ENCODE data around the gene SLC35G6. TPM values are rescaled to one million over a fixed set of nuclear protein-coding genes. Genes with fewer than 3 reads are reported as not detected.

Gene SLC35G6
- total RNA-seq, 1 donor from 2014 or later, result not detected

DNA sequence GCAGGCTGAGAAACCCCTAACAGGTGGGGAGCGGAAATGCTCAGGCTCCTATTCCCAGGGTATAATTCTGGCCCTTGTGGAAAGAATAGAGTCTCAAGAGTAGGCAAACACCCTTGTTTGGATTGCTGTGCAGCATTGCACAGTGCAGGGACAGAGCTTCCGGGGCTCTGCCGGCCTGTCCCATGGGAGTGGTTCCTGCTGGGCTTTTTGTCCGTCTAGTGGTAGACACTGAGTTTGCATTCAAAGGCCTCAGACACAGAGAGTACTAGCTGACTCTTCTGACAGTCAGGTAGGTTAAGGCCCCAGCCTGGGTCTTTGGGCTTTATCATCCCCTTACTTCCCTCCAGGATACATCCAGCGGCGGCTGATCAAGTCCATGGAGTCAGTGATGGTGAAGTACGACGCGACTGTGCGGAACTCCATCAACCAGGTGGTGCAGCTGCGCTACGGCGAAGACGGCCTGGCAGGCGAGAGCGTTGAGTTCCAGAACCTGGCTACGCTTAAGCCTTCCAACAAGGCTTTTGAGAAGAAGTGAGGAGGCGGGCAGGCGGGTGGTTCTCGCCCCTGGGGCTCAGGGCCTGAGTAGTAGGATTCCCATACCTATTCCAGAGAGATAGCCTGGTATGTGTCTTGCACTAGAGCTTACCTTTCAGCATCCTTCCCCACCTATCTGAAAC lies 21.1 kb downstream of the SLC35G6 start:
- DNase-seq (ENCODE audit: low read depth), result no peak

DNA sequence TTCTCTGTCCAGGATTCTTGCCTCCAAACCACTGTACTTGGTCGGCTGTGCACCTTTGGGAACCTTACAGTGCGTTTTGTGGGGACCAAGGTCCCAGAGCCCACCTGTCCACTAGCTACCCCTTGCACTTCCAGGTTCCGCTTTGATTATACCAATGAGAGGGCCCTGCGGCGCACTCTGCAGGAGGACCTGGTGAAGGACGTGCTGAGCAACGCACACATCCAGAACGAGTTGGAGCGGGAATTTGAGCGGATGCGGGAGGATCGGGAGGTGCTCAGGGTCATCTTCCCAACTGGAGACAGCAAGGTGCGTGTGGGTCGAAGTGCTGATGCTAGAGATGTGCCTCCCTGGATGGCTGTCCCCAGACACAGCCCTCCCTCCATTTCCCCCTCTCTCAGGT lies 21.7 kb downstream of the SLC35G6 start:
- DNase-seq (ENCODE audit: low read depth), result no peak

DNA sequence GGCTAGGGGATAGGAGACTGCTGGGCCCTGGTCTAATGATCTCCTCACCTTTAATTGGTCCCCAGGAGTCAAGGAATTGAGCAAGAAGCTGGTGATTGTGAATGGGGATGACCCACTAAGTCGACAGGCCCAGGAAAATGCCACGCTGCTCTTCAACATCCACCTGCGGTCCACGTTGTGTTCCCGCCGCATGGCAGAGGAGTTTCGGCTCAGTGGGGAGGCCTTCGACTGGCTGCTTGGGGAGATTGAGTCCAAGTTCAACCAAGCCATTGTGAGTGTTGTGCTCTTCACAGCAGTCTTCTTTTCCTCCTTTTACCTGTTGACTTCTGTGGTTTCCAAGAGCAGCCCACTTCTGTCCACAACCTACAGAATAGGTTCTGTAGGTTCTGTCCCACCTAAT lies 22.3 kb downstream of the SLC35G6 start:
- no peak for DNase-seq (ENCODE audit: low read depth)

- no peak for DNase-seq (ENCODE audit: low read depth)
Measured at GRCh38 chr17:7508145-7508544, 26.9 kb downstream of the SLC35G6 start.

DNA sequence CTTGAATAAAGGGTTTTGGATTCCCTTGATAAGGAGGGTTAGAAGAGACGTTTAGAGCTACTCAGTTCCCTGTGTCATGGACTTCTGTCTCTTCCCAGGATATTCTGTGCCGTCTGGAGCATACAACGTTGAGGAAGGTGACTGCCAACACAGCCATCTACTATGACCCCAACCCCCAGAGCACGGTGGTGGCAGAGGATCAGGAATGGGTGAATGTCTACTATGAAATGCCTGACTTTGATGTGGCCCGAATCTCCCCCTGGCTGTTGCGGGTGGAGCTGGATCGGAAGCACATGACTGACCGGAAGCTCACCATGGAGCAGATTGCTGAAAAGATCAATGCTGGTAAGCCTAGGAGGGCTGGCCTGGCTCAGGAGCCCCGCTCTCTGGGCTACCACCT lies 27.6 kb downstream of the SLC35G6 start:
- no peak for DNase-seq (ENCODE audit: low read depth)

GRCh38 chr17:7509937-7510336 lies 28.7 kb downstream of the SLC35G6 start:
- DNase-seq (ENCODE audit: low read depth), result peak; percentile 16

GRCh38 chr17:7511108-7511507 lies 29.9 kb downstream of the SLC35G6 start:
- DNase-seq (ENCODE audit: low read depth), result no peak

- no peak for DNase-seq (ENCODE audit: low read depth)
Measured at GRCh38 chr17:7512105-7512504, 30.9 kb downstream of the SLC35G6 start.

GRCh38 chr17:7512824-7513540 lies 31.7 kb downstream of the SLC35G6 start:
- DNase-seq (ENCODE audit: low read depth), result no peak

DNA sequence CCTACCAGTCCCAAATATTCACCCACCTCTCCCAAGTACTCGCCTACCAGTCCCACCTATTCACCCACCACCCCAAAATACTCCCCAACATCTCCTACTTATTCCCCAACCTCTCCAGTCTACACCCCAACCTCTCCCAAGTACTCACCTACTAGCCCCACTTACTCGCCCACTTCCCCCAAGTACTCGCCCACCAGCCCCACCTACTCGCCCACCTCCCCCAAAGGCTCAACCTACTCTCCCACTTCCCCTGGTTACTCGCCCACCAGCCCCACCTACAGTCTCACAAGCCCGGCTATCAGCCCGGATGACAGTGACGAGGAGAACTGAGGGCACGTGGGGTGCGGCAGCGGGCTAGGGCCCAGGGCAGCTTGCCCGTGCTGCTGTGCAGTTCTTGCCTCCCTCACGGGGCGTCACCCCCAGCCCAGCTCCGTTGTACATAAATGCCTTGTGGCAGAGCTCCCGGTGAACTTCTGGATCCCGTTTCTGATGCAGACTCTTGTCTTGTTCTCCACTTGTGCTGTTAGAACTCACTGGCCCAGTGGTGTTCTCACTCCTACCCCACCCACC lies 32.7 kb downstream of the SLC35G6 start:
- DNase-seq (ENCODE audit: low read depth), result no peak

GRCh38 chr17:7515911-7516610 lies 34.8 kb downstream of the SLC35G6 start:
- no peak for DNase-seq (ENCODE audit: low read depth)

GRCh38 chr17:7523033-7523432 lies 41.8 kb downstream of the SLC35G6 start:
- no peak for DNase-seq (ENCODE audit: low read depth)

GRCh38 chr17:7528842-7529241 lies 47.6 kb downstream of the SLC35G6 start:
- no peak for DNase-seq (ENCODE audit: low read depth)

DNA sequence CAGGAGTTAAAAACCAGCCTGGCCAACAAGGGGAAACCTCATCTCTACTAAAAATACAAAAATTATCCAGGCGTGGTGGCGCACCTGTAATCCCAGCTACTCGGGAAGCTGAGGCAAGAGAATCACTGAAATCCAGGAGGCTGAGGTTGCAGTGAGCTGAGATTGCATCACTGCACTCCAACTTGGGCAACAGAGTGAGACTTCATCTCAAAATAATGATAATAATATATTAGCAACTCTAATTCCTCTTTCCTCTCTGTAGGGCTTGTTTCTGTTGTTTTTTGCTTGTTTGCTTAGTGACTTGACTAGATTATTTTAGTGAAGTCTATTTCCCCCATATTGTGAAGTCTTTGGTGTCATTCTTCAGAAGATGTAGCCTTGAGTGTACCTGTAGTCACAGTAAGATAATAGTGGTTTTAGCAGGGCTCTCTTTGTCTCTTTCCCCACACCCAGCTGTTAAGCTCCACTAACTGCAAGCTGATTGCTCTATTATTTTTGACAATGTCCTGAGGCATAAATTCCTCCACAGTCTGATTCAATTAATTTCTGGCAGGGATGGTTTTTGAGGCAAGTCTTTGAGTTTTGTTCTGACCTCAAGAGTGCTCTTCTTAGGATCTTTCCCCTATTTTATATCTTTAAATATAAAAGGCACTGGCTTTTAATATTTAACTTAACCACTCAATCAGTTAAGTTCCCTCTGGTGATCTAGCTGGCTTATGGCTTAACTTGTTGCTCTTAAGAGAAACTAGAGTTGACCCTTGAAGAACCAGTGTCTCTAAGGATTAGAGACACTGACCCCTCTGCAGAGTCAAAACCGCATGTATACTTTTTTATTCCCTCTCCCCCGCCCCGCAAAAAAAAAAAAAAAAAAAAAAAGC lies 49.0 kb downstream of the SLC35G6 start:
- DNase-seq (ENCODE audit: low read depth), result no peak

Other genes with a start within 250 kb of the SLC35G6 start
- 71.0 and 80.5 TPM in 2 replicates for gene DVL2, start 246.9 kb upstream of the SLC35G6 start, total RNA-seq
- gene PHF23, start 242.0 kb upstream of the SLC35G6 start, total RNA-seq, result 52.3 and 54.7 TPM in 2 replicates
- gene GABARAP, start 239.0 kb upstream of the SLC35G6 start, total RNA-seq, result 239 and 315 TPM in 2 replicates
- gene CTDNEP1, start 229.7 kb upstream of the SLC35G6 start, total RNA-seq, result 69.1 and 88.9 TPM in 2 replicates
- gene ELP5, start 229.2 kb upstream of the SLC35G6 start, total RNA-seq, result 75.1 and 81.8 TPM in 2 replicates
- gene CLDN7, start 219.0 kb upstream of the SLC35G6 start, total RNA-seq, result not detected in 2 replicates
- 20.0 and 28.3 TPM in 2 replicates for gene SLC2A4, start 199.7 kb upstream of the SLC35G6 start, total RNA-seq
- 4.1 and 9.6 TPM in 2 replicates for gene YBX2, start 186.8 kb upstream of the SLC35G6 start, total RNA-seq
- gene EIF5A, start 173.8 kb upstream of the SLC35G6 start, total RNA-seq, result 510 and 518 TPM in 2 replicates
- gene GPS2, start 166.1 kb upstream of the SLC35G6 start, total RNA-seq, result 92.2 and 95.8 TPM in 2 replicates
- gene NEURL4, start 152.1 kb upstream of the SLC35G6 start, total RNA-seq, result 19.5 and 22.3 TPM in 2 replicates
- not detected in 2 replicates for gene ACAP1, start 144.9 kb upstream of the SLC35G6 start, total RNA-seq
- gene KCTD11, start 129.3 kb upstream of the SLC35G6 start, total RNA-seq, result 10.0 and 10.1 TPM in 2 replicates
- gene TMEM95, start 126.3 kb upstream of the SLC35G6 start, total RNA-seq, result not detected in 2 replicates
- not detected in 2 replicates for gene TNK1, start 100.4 kb upstream of the SLC35G6 start, total RNA-seq
- gene PLSCR3, start 86.9 kb upstream of the SLC35G6 start, total RNA-seq, result 15.1 and 22.3 TPM in 2 replicates
- gene TMEM256, start 77.3 kb upstream of the SLC35G6 start, total RNA-seq, result 69.6 and 76.5 TPM in 2 replicates
- 5.7 and 7.2 TPM in 2 replicates for gene NLGN2, start 73.6 kb upstream of the SLC35G6 start, total RNA-seq
- gene SPEM1, start 61.1 kb upstream of the SLC35G6 start, total RNA-seq, result not detected in 2 replicates
- not detected in 2 replicates for gene SPEM2, start 55.8 kb upstream of the SLC35G6 start, total RNA-seq
- not detected in 2 replicates for gene SPEM3, start 52.6 kb upstream of the SLC35G6 start, total RNA-seq
- 0.13 and 0.21 TPM in 2 replicates for gene TMEM102, start 46.0 kb upstream of the SLC35G6 start, total RNA-seq
- 41.7 and 89.9 TPM in 2 replicates for gene FGF11, start 41.9 kb upstream of the SLC35G6 start, total RNA-seq
- gene CHRNB1, start 36.4 kb upstream of the SLC35G6 start, total RNA-seq, result 213 and 222 TPM in 2 replicates
- gene ZBTB4, start 1.8 kb upstream of the SLC35G6 start, total RNA-seq, result 32.8 and 38.0 TPM in 2 replicates
- 41.2 and 47.1 TPM in 2 replicates for gene POLR2A, start 2.9 kb downstream of the SLC35G6 start, total RNA-seq
- 7.4 and 8.6 TPM in 2 replicates for gene TNFSF12, start 67.6 kb downstream of the SLC35G6 start, total RNA-seq
- gene TNFSF13, start 77.3 kb downstream of the SLC35G6 start, total RNA-seq, result 0.11 TPM in 1 of 2 replicates, not detected in the other
- 93.6 and 114 TPM in 2 replicates for gene SENP3, start 80.5 kb downstream of the SLC35G6 start, total RNA-seq
- gene CD68, start 98.2 kb downstream of the SLC35G6 start, total RNA-seq, result 7.6 and 9.1 TPM in 2 replicates
- gene MPDU1, start 102.4 kb downstream of the SLC35G6 start, total RNA-seq, result 185 and 199 TPM in 2 replicates
- gene SOX15, start 108.6 kb downstream of the SLC35G6 start, total RNA-seq, result 4.0 and 10.9 TPM in 2 replicates
- 85.2 and 85.6 TPM in 2 replicates for gene FXR2, start 133.5 kb downstream of the SLC35G6 start, total RNA-seq
- gene SAT2, start 146.4 kb downstream of the SLC35G6 start, total RNA-seq, result 69.2 and 73.1 TPM in 2 replicates
- 0.43 and 1.4 TPM in 2 replicates for gene SHBG, start 148.7 kb downstream of the SLC35G6 start, total RNA-seq
- gene ATP1B2, start 169.5 kb downstream of the SLC35G6 start, total RNA-seq, result not detected in 2 replicates
- 22.0 and 27.6 TPM in 2 replicates for gene TP53, start 206.0 kb downstream of the SLC35G6 start, total RNA-seq
- gene WRAP53, start 207.0 kb downstream of the SLC35G6 start, total RNA-seq, result 4.4 and 4.5 TPM in 2 replicates
- gene EFNB3, start 223.8 kb downstream of the SLC35G6 start, total RNA-seq, result 0.78 and 1.5 TPM in 2 replicates
- 0.11 TPM in 1 of 2 replicates, not detected in the other for gene DNAH2, start 236.3 kb downstream of the SLC35G6 start, total RNA-seq

Measured in myocyte (in vitro differentiated cells).